OCI-LY3 (cell line): ENCODE results near the gene PREB.

Source experiments
- H2AFZ ChIP-seq: fragments of 200-600, 300-600 bp; shearing (Covaris generic); 2 replicates; pipeline ENCODE4 v1.6.0; 2014; ENCODE audit warnings: antibody characterized with exemption, low read depth, low read length
- H3K27ac ChIP-seq: fragments of 200-600, 300-600 bp; sonication (generic); 2 replicates; pipeline ENCODE4 v1.5.1; 2014; ENCODE audit warnings: mild to moderate bottlenecking, low read length, moderate library complexity, mixed read lengths
- H3K27me3 ChIP-seq: fragments of 200-600, 300-600 bp; sonication (generic); 2 replicates; pipeline ENCODE4 v1.6.1; 2014; ENCODE audit warnings: low read depth, low read length, mixed read lengths
- H3K36me3 ChIP-seq: fragments of 200-600, 300-600 bp; sonication (generic); replicated peaks from 2 replicates; pipeline ENCODE3; 2014; ENCODE audit warnings: low read depth, low read length, mixed read lengths
- H3K4me1 ChIP-seq: fragments of 300-600, 200-600 bp; sonication (generic); 2 replicates; pipeline ENCODE4 v1.6.1; 2014; ENCODE audit warnings: low read length, mixed read lengths
- H3K4me2 ChIP-seq: fragments of 200-600, 300-600 bp; sonication (generic); 2 replicates; pipeline ENCODE4 v1.6.1; 2014; ENCODE audit warnings: low read length, mixed read lengths
- H3K4me3 ChIP-seq: fragments of 300-600, 200-600 bp; sonication (generic); 2 replicates; pipeline ENCODE4 v1.5.1; 2014; ENCODE audit warnings: antibody characterized with exemption, mild to moderate bottlenecking, low read length, moderate library complexity
- H3K79me2 ChIP-seq: fragments of 300-600, 200-600 bp; shearing (Covaris generic); 2 replicates; pipeline ENCODE4 v1.6.1; 2014; ENCODE audit warnings: mild to moderate bottlenecking, low read length, mixed read lengths
- H3K9ac ChIP-seq: fragments of 300-600, 200-600 bp; shearing (Covaris generic); 2 replicates; pipeline ENCODE4 v1.6.0; 2014; ENCODE audit warnings: mild to moderate bottlenecking, low read length, moderate library complexity
- H3K9me3 ChIP-seq: fragments of 200-600, 300-600 bp; shearing (Covaris generic); 2 replicates; pipeline ENCODE4 v1.6.1; 2014; ENCODE audit warnings: low read length, mixed read lengths; ENCODE audit not compliant: insufficient read depth
- H4K20me1 ChIP-seq: fragments of 200-600, 300-600 bp; sonication (generic); 2 replicates; pipeline ENCODE4 v1.6.1; 2016; ENCODE audit warnings: low read length, mixed read lengths; ENCODE audit not compliant: insufficient read depth
- EZH2phosphoT487 ChIP-seq: fragments of 200-600 bp; shearing (Covaris generic); IDR thresholded peaks from 2 replicates; pipeline ENCODE4 v1.6.1; 2018; ENCODE audit warnings: antibody characterized with exemption, mixed run types, low read depth
- TF ChIP-seq, protein P1 (sequence below): fragments of 200-600, 300-600 bp; sonication (generic); IDR thresholded peaks from 2 replicates; pipeline ENCODE4 v1.5.1; 2014; ENCODE audit warnings: antibody characterized with exemption, low read length, low read depth

Gene PREB

DNA sequence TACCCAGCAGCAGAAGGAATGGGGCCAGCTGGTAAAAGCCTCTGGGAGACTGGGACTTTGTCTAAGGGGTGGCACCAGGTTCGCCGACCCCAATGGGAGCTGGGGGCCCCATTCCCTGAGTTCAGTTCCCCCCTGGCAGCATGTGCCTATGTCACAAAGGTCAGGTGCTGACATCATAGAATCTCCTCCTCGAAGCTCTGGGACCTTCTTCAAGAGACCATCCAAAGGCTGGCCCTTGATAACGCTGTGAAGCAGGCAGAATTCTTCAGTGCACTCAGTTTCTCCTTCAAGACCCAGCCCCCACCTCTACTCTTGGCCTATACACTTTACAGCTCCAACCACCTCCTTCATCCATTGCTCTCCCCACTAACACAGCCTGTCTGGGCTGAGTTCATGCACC lies 4.9 kb upstream of the PREB start, which contains the start of gene PRR30:
PRR30 (minus strand) TSS at position 101 of the 400 bp plus-strand sequence. CDS start 1,081 bp downstream, outside the sequence.
- H4K20me1 ChIP-seq, result no peaks in the 10 kb centered on the region
- H3K27ac ChIP-seq, result no peak within 1 kb of the TSS
- H3K4me2 ChIP-seq, result no peak within 1 kb of the TSS
- peaks cover 1% of the 10 kb centered on the region for H3K79me2 ChIP-seq
- H2AFZ ChIP-seq, result no peak within 1 kb of the TSS
- no peak within 1 kb of the TSS for H3K4me3 ChIP-seq
- TF ChIP-seq EZH2phosphoT487, result no peak
- TF ChIP-seq, protein P1, sequence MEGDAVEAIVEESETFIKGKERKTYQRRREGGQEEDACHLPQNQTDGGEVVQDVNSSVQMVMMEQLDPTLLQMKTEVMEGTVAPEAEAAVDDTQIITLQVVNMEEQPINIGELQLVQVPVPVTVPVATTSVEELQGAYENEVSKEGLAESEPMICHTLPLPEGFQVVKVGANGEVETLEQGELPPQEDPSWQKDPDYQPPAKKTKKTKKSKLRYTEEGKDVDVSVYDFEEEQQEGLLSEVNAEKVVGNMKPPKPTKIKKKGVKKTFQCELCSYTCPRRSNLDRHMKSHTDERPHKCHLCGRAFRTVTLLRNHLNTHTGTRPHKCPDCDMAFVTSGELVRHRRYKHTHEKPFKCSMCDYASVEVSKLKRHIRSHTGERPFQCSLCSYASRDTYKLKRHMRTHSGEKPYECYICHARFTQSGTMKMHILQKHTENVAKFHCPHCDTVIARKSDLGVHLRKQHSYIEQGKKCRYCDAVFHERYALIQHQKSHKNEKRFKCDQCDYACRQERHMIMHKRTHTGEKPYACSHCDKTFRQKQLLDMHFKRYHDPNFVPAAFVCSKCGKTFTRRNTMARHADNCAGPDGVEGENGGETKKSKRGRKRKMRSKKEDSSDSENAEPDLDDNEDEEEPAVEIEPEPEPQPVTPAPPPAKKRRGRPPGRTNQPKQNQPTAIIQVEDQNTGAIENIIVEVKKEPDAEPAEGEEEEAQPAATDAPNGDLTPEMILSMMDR, result no peak
- peaks cover 6% of the 10 kb centered on the region for H3K4me1 ChIP-seq
- H3K9ac ChIP-seq, result no peak within 1 kb of the TSS
- H3K36me3 ChIP-seq, result no peaks in the 10 kb centered on the region
- H3K9me3 ChIP-seq, result no peaks in the 10 kb centered on the region
- H3K27me3 ChIP-seq, result peaks cover 7% of the 10 kb centered on the region

- Histone ChIP-seq H3K9me3 (no peaks in the 10 kb centered on the region), H4K20me1 (peaks cover 4% of the 10 kb centered on the region; the same call in 1 of the 2 replicates), H3K9ac (no peak overlapping the region), H3K36me3 (peaks cover under 1% of the 10 kb centered on the region), H3K4me3 (no peak overlapping the region), H3K27ac (no peak overlapping the region), H2AFZ (no peak overlapping the region), H3K4me2 (no peak overlapping the region), H3K4me1 (peaks cover 12% of the 10 kb centered on the region), H3K27me3 (peaks cover 2% of the 10 kb centered on the region; the same call in 1 of the 2 replicates), H3K79me2 (peaks cover 13% of the 10 kb centered on the region)
- TF ChIP-seq, protein P1, result no peak
- no peak for TF ChIP-seq EZH2phosphoT487
Measured at GRCh38 chr2:27138111-27138510, 3.7 kb upstream of the PREB start.

DNA sequence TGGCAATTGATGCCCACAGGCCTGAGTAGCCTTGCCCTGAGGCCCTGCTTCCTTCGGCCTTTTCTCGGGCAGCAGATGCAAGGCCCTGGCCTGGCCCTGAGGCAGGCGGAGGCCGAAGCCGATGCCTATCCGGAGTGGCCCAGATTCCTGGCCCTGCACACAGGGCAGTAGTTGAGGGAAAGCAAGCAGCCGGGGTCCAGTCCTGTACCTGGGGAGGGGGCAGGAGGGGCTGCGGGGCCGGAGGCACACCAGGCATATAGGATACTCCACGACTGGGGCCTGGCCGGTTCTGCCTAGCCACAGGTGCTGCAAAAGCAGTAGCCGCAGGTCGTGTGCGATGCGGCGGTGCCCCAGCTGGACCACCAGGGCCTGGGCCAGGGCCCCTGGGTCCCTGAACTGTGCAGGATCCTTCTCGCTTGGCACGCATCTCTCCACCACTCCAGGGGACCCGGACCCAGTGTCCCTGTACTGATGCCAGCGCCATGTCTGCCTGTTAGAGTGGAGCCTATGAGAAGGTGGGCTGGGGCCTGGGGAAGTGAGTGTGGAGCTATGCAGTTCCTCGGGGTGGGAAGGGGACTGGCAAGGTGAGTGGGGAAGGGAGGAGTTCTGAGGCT lies 3.0 kb upstream of the PREB start:
- no peak for TF ChIP-seq EZH2phosphoT487
- TF ChIP-seq, protein P1, result no peak
- peaks cover 7% of the 10 kb centered on the region for H3K36me3 ChIP-seq
- peaks cover 20% of the 10 kb centered on the region for H3K79me2 ChIP-seq
- no peaks in the 10 kb centered on the region for H3K9me3 ChIP-seq
- H3K27me3 ChIP-seq, result no peaks in the 10 kb centered on the region
- H3K4me3 ChIP-seq, result no peak overlapping the region
- H3K9ac ChIP-seq, result no peak overlapping the region
- no peak overlapping the region for H3K27ac ChIP-seq
- peaks cover 12% of the 10 kb centered on the region for H3K4me1 ChIP-seq
- peaks cover 4% of the 10 kb centered on the region for H4K20me1 ChIP-seq
- H3K4me2 ChIP-seq, result no peak overlapping the region
- H2AFZ ChIP-seq, result no peak overlapping the region

DNA sequence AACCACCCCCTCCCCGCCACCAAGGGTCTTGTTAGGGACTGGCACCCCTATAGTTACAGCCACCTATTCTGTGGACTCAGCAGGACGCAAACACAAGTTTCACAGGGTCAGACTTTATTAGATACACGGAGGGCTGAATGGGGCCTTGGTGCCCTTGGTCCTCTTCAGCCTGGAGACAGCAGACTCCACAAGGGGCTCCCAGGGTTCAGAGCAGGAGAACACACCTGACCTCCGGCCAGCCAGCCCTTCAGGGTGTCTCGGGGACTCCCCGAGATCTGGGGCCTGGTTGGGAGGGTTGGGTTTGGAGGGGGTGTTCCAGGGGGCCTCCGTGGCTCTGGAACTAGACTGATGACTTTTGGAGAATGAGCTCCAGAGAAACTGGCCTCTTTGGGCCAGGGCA lies 2.3 kb upstream of the PREB start:
- TF ChIP-seq EZH2phosphoT487, result no peak
- TF ChIP-seq, protein P1, result no peak
- Histone ChIP-seq H3K27ac (no peak overlapping the region), H3K79me2 (peaks cover 21% of the 10 kb centered on the region), H3K4me1 (peaks cover 12% of the 10 kb centered on the region), H3K4me2 (no peak overlapping the region), H4K20me1 (peaks cover 4% of the 10 kb centered on the region), H3K9me3 (no peaks in the 10 kb centered on the region), H2AFZ (no peak overlapping the region), H3K9ac (no peak overlapping the region), H3K4me3 (no peak overlapping the region), H3K27me3 (no peaks in the 10 kb centered on the region), H3K36me3 (peaks cover 13% of the 10 kb centered on the region)
